Measurements from ENCODE around the gene SLC18A2.
A peak's percentile ranks its signal among the peaks of the same experiment; 100 is the strongest.
"Not testable (repeated sequence)": the region's sequence is repeated elsewhere in the genome, so short reads cannot be mapped to it uniquely, and the experiment has no call there.

SLC18A2 gene

GRCh38 chr10:117266400-117266799 lies 25.5 kb downstream of the SLC18A2 start:
- no peak for DNase-seq

DNA sequence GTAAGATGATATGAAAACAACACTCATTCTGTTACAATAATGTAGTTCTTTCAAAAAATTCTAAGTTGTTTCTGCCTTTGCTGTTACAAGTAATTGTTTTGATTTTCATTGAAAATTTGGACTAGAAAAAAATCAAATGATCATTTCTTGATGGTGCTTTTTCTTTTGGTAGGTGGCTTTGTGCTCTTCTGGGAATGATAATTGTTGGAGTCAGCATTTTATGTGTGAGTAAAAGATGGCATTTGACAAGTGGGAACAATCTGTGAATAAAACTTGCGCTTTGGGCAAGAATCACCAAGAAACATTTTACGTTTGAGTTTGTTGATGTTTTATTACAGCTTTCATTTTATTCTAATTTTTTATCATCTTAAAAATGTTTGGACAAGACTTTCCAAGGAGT lies 25.9 kb downstream of the SLC18A2 start:
- DNase-seq: no peak

DNA sequence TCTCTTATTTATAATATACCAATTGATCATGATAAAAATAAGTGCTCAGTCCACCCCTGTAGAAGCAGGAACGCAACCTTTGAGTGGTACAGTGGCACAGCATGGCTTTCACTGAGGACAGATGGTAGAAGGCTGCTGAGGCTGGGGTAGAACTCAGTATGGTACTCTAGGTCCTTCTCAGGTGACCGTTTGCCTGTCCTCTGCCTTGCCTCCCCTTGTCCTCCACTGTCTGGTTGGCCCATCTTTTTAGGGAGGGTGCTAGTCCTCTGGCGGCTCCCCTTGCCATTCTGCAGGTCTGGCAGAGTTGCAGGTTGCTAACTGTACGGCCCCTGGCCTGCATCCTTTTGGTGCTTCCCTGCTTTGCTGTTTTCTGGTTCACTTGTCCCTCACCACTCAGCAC lies 27.3 kb downstream of the SLC18A2 start:
- DNase-seq: no peak

- no peak for DNase-seq
These were observed 28.0 kb downstream of the SLC18A2 start for GRCh38 chr10:117268907-117269306.

DNA sequence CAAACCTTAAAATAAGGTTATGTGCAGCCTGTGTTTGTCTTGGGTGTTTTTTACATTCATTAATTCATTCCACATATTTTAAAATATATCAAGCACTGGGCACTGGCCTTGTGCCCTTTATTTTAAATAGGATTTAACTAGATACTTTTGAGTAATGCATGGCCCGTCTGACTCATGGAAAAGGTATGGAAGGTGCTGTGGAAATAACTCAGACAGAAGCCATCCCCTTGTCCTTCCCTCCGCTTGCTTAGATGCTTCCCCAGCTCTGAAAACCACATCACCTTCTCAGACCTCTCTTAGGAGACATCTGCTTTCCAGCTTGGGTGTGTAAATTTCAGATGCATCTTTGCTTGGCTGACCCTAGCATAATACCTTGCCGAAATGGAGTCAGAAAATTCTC lies 30.5 kb downstream of the SLC18A2 start:
- DNase-seq: no peak

GRCh38 chr10:117272195-117273076 lies 31.5 kb downstream of the SLC18A2 start:
- DNase-seq: no peak

DNA sequence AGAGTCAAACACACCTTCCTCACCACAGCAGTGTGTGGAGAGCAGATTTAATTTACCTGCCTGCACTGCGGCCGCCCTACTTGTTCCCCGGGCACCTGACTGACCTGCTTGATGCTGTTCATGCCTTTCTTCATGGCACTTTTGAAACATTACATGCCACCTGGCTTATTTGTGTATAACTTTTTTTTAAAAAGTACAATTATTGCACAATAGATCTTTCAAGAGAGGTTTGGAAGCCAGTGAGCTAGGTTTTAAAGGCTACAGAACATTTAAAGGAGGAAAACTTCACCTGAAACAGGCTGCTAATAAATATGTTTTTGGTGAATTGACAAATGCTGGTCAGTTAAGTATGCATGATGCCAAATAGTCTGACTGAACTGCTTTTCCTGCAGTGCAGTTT lies 33.1 kb downstream of the SLC18A2 start:
- DNase-seq: no peak

DNA sequence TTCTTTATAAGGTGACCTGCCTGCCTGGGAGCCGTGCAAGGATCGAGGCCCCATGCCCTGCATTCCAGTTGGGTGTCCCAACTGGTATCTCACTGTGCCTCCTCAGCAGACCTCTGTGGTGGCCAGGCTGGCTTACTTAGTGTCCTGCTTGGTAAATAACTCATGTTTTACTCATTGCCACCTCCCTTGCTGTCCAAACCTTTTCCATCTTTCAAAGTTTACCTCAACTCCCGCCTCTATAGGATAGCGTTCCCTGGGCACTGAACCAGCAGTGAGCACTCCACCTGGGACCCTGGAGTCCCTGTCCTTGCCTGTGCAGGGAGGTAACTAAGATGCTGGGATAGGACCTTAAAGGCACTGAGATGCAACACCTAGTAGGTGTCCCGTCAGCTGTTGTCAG lies 33.6 kb downstream of the SLC18A2 start:
- no peak for DNase-seq

GRCh38 chr10:117275121-117275520 lies 34.2 kb downstream of the SLC18A2 start:
- DNase-seq: no peak

GRCh38 chr10:117277675-117278074 lies 36.8 kb downstream of the SLC18A2 start:
- DNase-seq: no peak

- DNase-seq: no peak
These were observed 44.0 kb downstream of the SLC18A2 start for GRCh38 chr10:117284716-117285494.

- DNase-seq: not testable (repeated sequence)
These were observed 50.0 kb downstream of the SLC18A2 start for GRCh38 chr10:117290872-117291271.

GRCh38 chr10:117294039-117294645 lies 53.2 kb downstream of the SLC18A2 start:
- no peak for DNase-seq

- no peak for DNase-seq
These were observed 53.8 kb downstream of the SLC18A2 start for GRCh38 chr10:117294735-117295134.

DNA sequence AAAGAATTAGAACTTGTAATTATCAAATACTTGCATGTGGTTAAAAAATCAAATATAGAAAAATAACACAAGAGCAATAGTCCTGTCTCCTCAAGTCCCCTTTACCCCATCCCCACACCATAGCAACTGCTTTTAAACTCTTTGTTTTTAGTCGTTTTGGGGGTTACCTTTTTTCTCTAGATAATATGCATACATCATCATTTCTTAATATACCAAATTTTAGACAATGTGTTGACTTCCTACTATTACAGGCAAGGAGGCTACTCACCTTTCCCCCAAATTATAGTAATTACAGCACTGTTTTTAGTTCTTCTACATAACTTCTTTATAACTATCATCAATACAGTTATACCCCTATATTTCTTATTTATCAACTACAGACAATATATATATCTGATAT lies 57.3 kb downstream of the SLC18A2 start:
- no peak for DNase-seq

GRCh38 chr10:117299435-117299834 lies 58.5 kb downstream of the SLC18A2 start:
- DNase-seq: no peak

DNA sequence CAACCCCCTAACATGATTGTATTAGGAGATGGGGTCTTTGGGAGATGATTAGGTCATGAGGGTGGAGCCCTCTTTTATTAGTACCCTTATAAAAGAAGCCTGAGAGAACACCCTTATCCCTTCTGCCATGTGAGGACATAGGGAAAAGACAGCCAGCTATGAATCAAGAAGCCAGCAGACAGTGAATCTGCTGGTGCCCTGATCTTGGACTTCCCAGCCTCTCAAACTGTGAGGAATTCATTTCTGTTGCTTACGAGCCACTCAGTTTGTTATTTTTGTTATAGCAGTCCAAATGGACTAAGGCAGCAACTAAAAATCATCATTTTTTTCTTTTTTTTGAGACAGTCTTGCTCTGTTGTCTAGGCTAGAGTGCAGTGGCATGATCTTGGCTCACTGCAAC lies 59.8 kb downstream of the SLC18A2 start:
- no peak for DNase-seq

DNA sequence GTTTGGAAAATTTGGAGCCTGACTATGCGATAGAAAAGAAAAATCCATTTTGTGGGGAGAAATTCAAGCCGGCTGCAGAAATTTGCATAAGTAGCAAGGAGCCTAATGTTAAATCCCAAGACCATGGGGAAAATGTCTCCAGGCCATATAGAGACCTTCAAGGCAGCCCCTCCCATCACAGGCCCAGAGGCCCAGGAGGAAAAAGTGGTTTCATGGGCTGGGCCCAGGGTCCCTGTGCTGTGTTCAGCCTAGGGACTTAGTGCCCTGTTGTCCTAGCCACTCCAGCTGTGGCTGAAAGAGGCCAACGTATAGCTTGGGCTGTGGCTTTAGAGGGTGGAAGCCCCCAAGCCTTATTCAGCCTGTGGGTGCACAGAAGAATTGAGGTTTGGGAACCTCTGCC lies 62.5 kb downstream of the SLC18A2 start:
- not testable (repeated sequence) for DNase-seq

- no peak for DNase-seq
These were observed 65.8 kb downstream of the SLC18A2 start for GRCh38 chr10:117306674-117307073.

- peak; percentile 4 for DNase-seq
These were observed 70.3 kb downstream of the SLC18A2 start for GRCh38 chr10:117311261-117311660.

DNA sequence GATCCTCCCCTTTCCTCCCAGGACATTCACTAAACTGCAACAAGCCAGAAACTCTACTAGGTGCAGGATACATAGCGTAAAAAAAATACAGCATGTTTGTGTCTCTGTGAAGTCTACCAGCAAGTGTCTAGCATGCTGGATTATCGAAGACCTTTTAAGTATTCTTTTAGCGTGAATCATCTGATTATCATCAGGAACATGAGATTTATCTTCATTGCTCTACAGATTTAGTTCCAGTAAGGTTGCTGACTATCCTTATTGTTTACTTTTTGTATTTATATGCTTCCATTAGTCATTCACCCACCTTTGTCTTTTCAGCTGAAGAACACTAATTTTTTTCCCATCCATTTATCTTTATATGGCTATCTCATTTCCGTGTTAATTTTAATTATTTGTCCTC lies 71.5 kb downstream of the SLC18A2 start:
- DNase-seq: no peak

- DNase-seq: no peak
These were observed 72.7 kb downstream of the SLC18A2 start for GRCh38 chr10:117313641-117314040.

GRCh38 chr10:117316701-117317100 lies 75.8 kb downstream of the SLC18A2 start:
- no peak for DNase-seq

GRCh38 chr10:117318909-117319308 lies 78.0 kb downstream of the SLC18A2 start:
- DNase-seq: no peak

All from activated CD4-positive, alpha-beta T cell treated with anti-CD3 and anti-CD28 coated beads, Interleukin-10, Interleukin-2, amounts not matched to agents 100 ng/mL and 50 ng/mL, durations not matched to agents 16 hours and 8 hours (primary cell).